Measurements from ENCODE around the gene PPP1R27. TPM values are rescaled to one million over a fixed set of nuclear protein-coding genes. Genes with fewer than 3 reads are reported as not detected.

The PPP1R27 gene
- total and polyA plus RNA-seq, 9 of the 15 experiments (the other 6 are each of a cell fraction or from before 2014, with no cell fraction given) = 0.29 to 6.9 (median 1.5) TPM; not detected in 2

- TF ChIP-seq SIRT6 (IDR thresholded peaks at IDR 0.05; ENCODE audit: low read depth, low read length) = no peak
- TF ChIP-seq, protein P1, sequence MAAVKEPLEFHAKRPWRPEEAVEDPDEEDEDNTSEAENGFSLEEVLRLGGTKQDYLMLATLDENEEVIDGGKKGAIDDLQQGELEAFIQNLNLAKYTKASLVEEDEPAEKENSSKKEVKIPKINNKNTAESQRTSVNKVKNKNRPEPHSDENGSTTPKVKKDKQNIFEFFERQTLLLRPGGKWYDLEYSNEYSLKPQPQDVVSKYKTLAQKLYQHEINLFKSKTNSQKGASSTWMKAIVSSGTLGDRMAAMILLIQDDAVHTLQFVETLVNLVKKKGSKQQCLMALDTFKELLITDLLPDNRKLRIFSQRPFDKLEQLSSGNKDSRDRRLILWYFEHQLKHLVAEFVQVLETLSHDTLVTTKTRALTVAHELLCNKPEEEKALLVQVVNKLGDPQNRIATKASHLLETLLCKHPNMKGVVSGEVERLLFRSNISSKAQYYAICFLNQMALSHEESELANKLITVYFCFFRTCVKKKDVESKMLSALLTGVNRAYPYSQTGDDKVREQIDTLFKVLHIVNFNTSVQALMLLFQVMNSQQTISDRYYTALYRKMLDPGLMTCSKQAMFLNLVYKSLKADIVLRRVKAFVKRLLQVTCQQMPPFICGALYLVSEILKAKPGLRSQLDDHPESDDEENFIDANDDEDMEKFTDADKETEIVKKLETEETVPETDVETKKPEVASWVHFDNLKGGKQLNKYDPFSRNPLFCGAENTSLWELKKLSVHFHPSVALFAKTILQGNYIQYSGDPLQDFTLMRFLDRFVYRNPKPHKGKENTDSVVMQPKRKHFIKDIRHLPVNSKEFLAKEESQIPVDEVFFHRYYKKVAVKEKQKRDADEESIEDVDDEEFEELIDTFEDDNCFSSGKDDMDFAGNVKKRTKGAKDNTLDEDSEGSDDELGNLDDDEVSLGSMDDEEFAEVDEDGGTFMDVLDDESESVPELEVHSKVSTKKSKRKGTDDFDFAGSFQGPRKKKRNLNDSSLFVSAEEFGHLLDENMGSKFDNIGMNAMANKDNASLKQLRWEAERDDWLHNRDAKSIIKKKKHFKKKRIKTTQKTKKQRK (IDR thresholded peaks at IDR 0.05; ENCODE audit: borderline replicate concordance, low read depth, low read length) = no peak
- TF ChIP-seq CAMTA2 (CRISPR knock-in tag; conservative IDR thresholded peaks at IDR 0.05) = no peak
- peak in 1 of 2 experiments; percentile 25; a peak in 1 of 4 replicates for TF ChIP-seq NONO (IDR thresholded peaks at IDR 0.05; ENCODE audit: low read depth in 2 of 2, low read length in 1 of 2)
- TF ChIP-seq RAD51 (IDR thresholded peaks at IDR 0.05; ENCODE audit: borderline replicate concordance, low read depth) = peak; percentile 31; the same call in 1 of the 2 replicates
- no peak for TF ChIP-seq CEBPB (tag; IDR thresholded peaks at IDR 0.05)
- TF ChIP-seq NEUROD1 (IDR thresholded peaks at IDR 0.05; ENCODE audit: borderline replicate concordance, low read depth, low read length, partially characterized antibody) = peak; percentile 24
- no peak for TF ChIP-seq ZNF407 (IDR thresholded peaks at IDR 0.05; ENCODE audit: low read depth)
- TF ChIP-seq HDAC3 (IDR thresholded peaks at IDR 0.05; ENCODE audit: borderline replicate concordance, partially characterized antibody) = no peak
- TF ChIP-seq, protein P2, sequence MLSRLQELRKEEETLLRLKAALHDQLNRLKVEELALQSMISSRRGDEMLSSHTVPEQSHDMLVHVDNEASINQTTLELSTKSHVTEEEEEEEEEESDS (CRISPR knock-in tag; IDR thresholded peaks at IDR 0.05) = no peak
- TF ChIP-seq STAG1 (CRISPR knock-in tag; IDR thresholded peaks at IDR 0.05; ENCODE audit: borderline replicate concordance) = no peak; the same call in 1 of the 2 replicates
- peak; percentile 80; the same call in 1 of the 2 replicates for TF ChIP-seq TCF15 (CRISPR knock-in tag; IDR thresholded peaks at IDR 0.05)
- no peak for TF ChIP-seq FOXM1 (IDR thresholded peaks at IDR 0.05; ENCODE audit: low read depth)
- TF ChIP-seq FOXM1 (CRISPR knock-in tag; IDR thresholded peaks at IDR 0.05; ENCODE audit: low read depth) = no peak
- TF ChIP-seq ATF1 (CRISPR knock-in tag; IDR thresholded peaks at IDR 0.05) = no peak
- peak; percentile 48 for TF ChIP-seq ATF1 (tag; IDR thresholded peaks at IDR 0.05)
Observed at GRCh38 chr17:81821603-81822311, 13.1 kb downstream of the PPP1R27 start (continued).
